Colonic mucosa (tissue), 4 donors: ENCODE data around the gene ACSL6. TPM values are rescaled to one million over a fixed set of nuclear protein-coding genes. Genes with fewer than 3 reads are reported as not detected.

Experiments
- DNase-seq: peaks from one replicate; pipeline ENCODE4 v3.0.0-alpha.2; 2020
- H3K27ac ChIP-seq: fragments of 200-600 bp; one replicate; pipeline ENCODE4 v1.8.0; 2021
- H3K27me3 ChIP-seq: fragments of 200-600 bp; one replicate; pipeline ENCODE4 v1.8.0; 2021
- H3K36me3 ChIP-seq: fragments of 200-600 bp; one replicate; pipeline ENCODE4 v1.8.0; 2021
- H3K4me1 ChIP-seq: fragments of 200-600 bp; one replicate; pipeline ENCODE4 v1.8.0; 2021; ENCODE audit warnings: mild to moderate bottlenecking
- H3K4me3 ChIP-seq: fragments of 200-600 bp; one replicate; pipeline ENCODE4 v1.8.0; 2021
- H3K9ac ChIP-seq, 2 donors: one replicate each; pipeline ENCODE4 v1.7.0; 2013; ENCODE audit warnings: control low read depth in 2 of 2, low read depth in 2 of 2, low read length in 2 of 2
- H3K9me3 ChIP-seq: fragments of 200-600 bp; one replicate; pipeline ENCODE4 v1.8.0; 2021
- intact Hi-C: fragments of 100-400 bp; cut with DNase I; formaldehyde crosslinking; loops from one replicate; pipeline ENCODE4 v1.14.1; 2022
- total RNA-seq, 2 donors: library from RNA; stranded (reverse); fragmentation: NEBNext Ultra II Directional in 1 of 2; extraction: Animal tissue kit (Norgen Biotek cat#: 25700) in 1 of 2; gene quantifications; one replicate each; pipeline ENCODE4 v1.2.1, GENCODE V29; 2021
- TF ChIP-seq, protein P1 (sequence below): fragments of 200-600 bp; IDR thresholded peaks from one replicate; pipeline ENCODE4 v1.8.0; 2022; ENCODE audit warnings: antibody characterized with exemption, mild to moderate bottlenecking
- donor health status: healthy.
- donor health status: DM: no; HTN: no; CAD: no.
- donor health status: DM: no; HTN: no; CAD: no.

Gene ACSL6
- total RNA-seq, 2 donors from 2014 or later: 0.25 to 0.93 TPM

DNA sequence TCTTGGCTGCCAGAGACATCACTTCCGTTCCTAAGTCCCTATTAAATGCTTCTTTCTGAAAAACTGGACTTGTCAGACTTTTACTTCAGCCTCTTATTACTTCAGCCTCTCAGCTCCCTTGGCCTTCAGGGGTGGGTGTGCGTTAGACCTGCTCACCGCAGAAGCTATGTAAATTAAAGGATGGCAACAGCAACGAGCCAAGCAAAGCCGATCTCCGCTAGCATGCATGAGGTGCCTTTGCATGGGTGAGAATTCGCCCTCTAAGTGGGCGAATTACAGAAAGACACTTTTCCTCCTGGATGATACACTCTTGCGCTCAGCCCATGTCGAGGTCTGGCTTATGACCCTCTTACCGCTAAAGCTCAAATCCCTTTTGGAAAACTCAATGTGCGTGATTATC, 38.1 kb upstream of the ACSL6 start:
- Histone ChIP-seq H3K4me1 (no peaks in the 10 kb centered on the region), H3K9ac (no peak overlapping the region), H3K36me3 (no peaks in the 10 kb centered on the region), H3K27ac (no peak overlapping the region), H3K27me3 (no peaks in the 10 kb centered on the region), H3K9me3 (no peaks in the 10 kb centered on the region), H3K4me3 (no peak overlapping the region)
- intact Hi-C loops: no loop called here
- DNase-seq: no peak
- TF ChIP-seq, protein P1, sequence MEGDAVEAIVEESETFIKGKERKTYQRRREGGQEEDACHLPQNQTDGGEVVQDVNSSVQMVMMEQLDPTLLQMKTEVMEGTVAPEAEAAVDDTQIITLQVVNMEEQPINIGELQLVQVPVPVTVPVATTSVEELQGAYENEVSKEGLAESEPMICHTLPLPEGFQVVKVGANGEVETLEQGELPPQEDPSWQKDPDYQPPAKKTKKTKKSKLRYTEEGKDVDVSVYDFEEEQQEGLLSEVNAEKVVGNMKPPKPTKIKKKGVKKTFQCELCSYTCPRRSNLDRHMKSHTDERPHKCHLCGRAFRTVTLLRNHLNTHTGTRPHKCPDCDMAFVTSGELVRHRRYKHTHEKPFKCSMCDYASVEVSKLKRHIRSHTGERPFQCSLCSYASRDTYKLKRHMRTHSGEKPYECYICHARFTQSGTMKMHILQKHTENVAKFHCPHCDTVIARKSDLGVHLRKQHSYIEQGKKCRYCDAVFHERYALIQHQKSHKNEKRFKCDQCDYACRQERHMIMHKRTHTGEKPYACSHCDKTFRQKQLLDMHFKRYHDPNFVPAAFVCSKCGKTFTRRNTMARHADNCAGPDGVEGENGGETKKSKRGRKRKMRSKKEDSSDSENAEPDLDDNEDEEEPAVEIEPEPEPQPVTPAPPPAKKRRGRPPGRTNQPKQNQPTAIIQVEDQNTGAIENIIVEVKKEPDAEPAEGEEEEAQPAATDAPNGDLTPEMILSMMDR: no peak

DNA sequence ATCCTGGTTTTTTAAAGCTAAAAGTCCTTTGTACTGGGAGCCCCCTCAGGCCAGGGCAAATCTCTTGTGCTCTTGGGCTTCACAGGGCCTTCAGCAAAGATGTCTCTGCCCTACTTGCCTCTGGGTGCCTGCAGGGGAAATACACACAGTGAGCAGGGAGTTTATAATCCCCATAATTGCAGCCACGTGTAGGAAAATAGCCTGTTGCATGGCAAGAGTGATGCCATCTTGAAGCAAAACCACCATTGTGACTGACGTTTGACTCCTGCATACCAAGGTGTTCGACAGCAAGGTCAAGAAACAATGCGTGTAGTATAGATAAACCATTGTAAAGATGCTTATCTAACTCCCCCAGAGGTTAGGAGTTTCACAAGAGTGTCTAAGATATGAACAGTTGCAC, 37.6 kb upstream of the ACSL6 start:
- Histone ChIP-seq H3K4me3 (no peak overlapping the region), H3K27ac (no peak overlapping the region), H3K9ac (no peak overlapping the region), H3K36me3 (no peaks in the 10 kb centered on the region), H3K4me1 (no peaks in the 10 kb centered on the region), H3K9me3 (no peaks in the 10 kb centered on the region), H3K27me3 (no peaks in the 10 kb centered on the region)
- DNase-seq: no peak
- TF ChIP-seq, protein P1: no peak
- intact Hi-C loops: no loop called here

DNA sequence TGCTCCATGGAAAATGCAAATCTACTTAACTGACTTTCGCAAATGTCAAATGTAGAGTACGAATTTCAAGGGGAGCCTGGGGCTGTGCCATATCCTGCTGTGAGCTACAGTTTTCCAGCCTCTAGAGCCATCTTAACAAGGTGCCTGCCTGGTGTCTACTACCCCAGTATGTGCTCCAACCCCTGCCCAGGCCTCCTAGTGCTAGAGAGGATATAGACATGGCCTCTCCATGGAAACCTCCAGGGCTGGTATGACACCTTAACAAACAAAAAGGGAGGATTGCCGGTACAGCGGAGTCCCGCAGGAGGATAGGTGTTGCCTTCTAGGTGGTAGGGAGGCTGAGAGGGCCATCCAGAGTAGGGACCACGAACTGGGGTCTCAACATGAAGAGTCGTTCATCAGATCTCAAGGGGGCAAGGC, 35.4 kb upstream of the ACSL6 start:
- Histone ChIP-seq H3K27me3 (no peaks in the 10 kb centered on the region), H3K36me3 (no peaks in the 10 kb centered on the region), H3K4me1 (no peaks in the 10 kb centered on the region), H3K4me3 (no peak overlapping the region), H3K9ac (no peak overlapping the region), H3K9me3 (no peaks in the 10 kb centered on the region), H3K27ac (no peak overlapping the region)
- intact Hi-C loops: no loop called here
- TF ChIP-seq, protein P1: no peak
- DNase-seq: no peak

DNA sequence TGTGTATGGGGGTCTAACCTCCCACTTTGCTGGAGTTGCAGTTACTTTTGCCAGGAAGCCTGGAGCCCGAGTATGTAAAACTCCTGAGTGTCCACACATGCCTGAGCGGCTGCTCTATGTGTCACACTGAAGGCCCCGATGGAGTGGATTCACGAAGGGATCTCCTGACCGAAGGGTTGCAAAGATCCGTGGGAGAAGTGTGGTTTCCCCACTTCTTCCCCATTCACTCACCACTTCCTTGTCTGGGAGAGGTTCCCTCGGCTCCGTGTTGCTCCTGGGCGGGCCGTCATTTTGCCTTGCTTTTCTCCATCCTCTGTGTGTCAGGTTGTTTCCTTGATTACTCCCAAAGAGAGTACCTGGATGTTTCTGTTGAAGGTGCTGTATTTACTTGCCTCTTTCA, 32.7 kb upstream of the ACSL6 start:
- H3K4me1 ChIP-seq: no peaks in the 10 kb centered on the region
- no peak overlapping the region for H3K9ac ChIP-seq
- H3K9me3 ChIP-seq: no peaks in the 10 kb centered on the region
- TF ChIP-seq, protein P1: no peak
- H3K36me3 ChIP-seq: no peaks in the 10 kb centered on the region
- no peak overlapping the region for H3K4me3 ChIP-seq
- intact Hi-C loops: no loop called here
- DNase-seq: no peak
- H3K27me3 ChIP-seq: no peaks in the 10 kb centered on the region
- H3K27ac ChIP-seq: no peak overlapping the region

DNA sequence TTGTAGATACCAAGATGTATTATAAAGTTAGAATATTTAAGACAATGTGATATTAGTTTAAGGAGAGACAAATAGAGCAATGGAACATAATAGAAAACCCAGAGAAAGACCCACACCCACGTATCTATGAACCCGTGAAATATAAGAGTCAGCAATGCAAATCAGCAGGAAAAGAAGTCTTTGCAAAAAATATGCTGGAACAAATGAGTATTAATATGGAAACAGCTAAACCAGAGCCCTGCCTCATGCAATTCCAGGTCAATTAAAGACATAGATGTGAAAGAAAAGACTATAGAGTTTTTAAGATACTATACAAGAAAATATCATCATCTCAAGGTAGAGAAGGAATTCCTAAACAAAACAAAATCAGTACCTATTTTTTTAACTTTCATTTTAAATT, 25.9 kb upstream of the ACSL6 start:
- Histone ChIP-seq H3K36me3 (no peaks in the 10 kb centered on the region), H3K4me3 (no peak overlapping the region), H3K9me3 (no peaks in the 10 kb centered on the region), H3K4me1 (no peaks in the 10 kb centered on the region), H3K27ac (no peak overlapping the region), H3K27me3 (no peaks in the 10 kb centered on the region), H3K9ac (no peak overlapping the region)
- DNase-seq: no peak
- TF ChIP-seq, protein P1: no peak
- intact Hi-C loops: no loop called here

DNA sequence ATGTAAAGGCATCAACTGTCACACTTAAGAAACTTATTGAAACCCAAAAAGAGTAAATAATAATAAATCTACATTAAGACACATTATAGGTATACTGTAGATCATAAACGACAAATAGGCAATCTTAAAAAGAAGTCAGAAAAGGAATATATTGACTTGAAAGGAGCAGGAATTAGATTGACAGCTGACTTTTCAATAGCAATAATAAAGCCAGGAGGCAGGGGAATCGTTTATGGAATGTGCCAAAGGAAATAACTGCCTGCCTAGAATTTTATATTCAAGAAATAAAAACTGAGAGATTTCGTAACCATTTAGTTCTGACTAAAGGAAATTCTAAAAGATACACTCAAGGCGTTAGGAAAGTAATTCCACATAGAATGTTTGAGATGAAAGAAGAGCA, 21.7 kb upstream of the ACSL6 start:
- Histone ChIP-seq H3K9ac (no peak overlapping the region), H3K4me1 (no peaks in the 10 kb centered on the region), H3K27me3 (no peaks in the 10 kb centered on the region), H3K4me3 (no peak overlapping the region), H3K27ac (no peak overlapping the region), H3K9me3 (no peaks in the 10 kb centered on the region), H3K36me3 (no peaks in the 10 kb centered on the region)
- intact Hi-C loops: no loop called here
- TF ChIP-seq, protein P1: no peak
- no peak for DNase-seq
